Ureter (tissue), 1 donor: ENCODE data around the gene RNU6-8. TPM values are rescaled to one million over a fixed set of nuclear protein-coding genes. Genes with fewer than 3 reads are reported as not detected.

Experiments
- total RNA-seq: library from RNA; stranded (reverse); gene quantifications from one replicate; pipeline ENCODE4 v1.2.4, GENCODE V29; 2023
- donor health status: DM: yes; HTN: yes; CAD: no.

The RNU6-8 gene
- total RNA-seq, 1 donor from 2014 or later, result not detected

Other genes with a start within 250 kb of the RNU6-8 start
- 138 TPM for gene ARHGAP5, start 126.0 kb downstream of the RNU6-8 start, total RNA-seq
- gene RNU6-7, start 1.2 kb downstream of the RNU6-8 start, total RNA-seq, result not detected
- 16.5 TPM for gene AKAP6, start 126.0 kb upstream of the RNU6-8 start, total RNA-seq